Measurements from ENCODE around the gene ZFP42. TPM values are rescaled to one million over a fixed set of nuclear protein-coding genes. Genes with fewer than 3 reads are reported as not detected.

Gene ZFP42
- polyA plus RNA-seq (2011; rRNA removed) (not detected in 2 replicates), polyA plus RNA-seq (2017; fragmentation: RNase III; extraction: RNeasy Plus Mini Kit Qiagen cat#74134 plus additional on column Dnase treatment) (not detected in 3 replicates), polyA minus RNA-seq (2011; rRNA and poly(A)+ RNA removed) (not detected in 2 replicates)
- polyA plus RNA-seq (2012; cell fraction: cytosol; rRNA removed), result not detected in 2 replicates
- not detected in 2 replicates for polyA plus RNA-seq (2012; cell fraction: nucleus; rRNA removed)

DNA sequence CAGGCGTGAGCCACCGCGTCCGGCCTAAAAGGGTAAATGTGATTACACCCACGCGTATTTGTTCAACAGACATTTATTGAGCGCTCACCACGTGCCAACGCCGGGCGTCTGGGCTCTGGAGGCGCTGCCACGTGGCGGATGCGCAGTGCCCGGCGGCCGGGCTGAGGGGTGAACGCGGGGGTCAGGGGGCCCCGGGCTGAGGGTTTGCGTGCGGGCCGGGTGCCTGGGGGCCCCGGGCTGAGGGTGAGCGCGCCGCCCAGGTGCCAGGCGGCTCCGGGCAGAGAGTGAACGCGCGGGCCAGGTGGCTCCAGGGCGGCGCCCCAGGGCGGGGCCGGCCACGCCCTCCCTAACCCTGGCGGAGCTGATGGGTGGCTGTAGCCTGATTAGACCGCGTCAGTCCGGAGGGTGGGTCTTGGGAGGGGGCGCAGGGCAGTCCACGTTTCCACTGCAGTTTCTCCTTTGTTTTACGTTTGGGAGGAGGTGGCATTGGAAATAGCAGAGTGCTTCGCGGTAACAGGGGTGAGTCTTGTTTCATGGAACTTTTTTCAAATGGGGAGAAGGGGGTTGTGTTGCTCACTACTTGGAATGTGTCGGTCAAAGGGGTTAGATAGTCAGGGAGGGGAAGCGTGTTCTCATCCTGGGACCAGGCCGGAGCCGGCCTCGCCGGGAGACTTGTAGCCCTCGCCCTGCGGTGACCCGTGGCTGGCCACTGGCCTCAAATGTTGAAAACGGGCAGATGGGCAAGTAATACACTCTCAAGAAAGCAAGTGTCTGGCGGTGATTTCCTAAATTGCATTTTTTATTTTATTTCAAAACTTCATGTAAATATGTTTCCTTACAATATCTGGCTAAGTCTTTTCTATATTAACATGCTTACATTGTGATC is at the start of gene ZFP42:
TSS of gene ZFP42 (plus strand) at position 450 of the 886 bp plus-strand sequence. CDS start 7,037 bp downstream, outside the sequence.
- CTCF ChIA-PET, result no interaction called here
- Histone ChIP-seq H3K4me2 (no peak within 1 kb of the TSS), H3K27ac (no peak within 1 kb of the TSS), H3K9me3 (no peaks in the 10 kb centered on the region), H3K4me3 (no peak within 1 kb of the TSS), H3K4me1 (peaks cover 8% of the 10 kb centered on the region; the same call in 2 of the 3 replicates)
- POLR2A ChIA-PET, result no interaction called here
- DNase-seq (ENCODE audit: low read depth in 1 of 2, low spot score in 1 of 2) (no peak), ATAC-seq (no peak), FAIRE-seq (no peak)
- TF ChIP-seq MAFK (IDR thresholded peaks at IDR 0.05; ENCODE audit: partially characterized antibody) (no peak), NFE2L2 (conservative IDR thresholded peaks at IDR 0.05; ENCODE audit: low read length) (no peak), RFX5 (IDR thresholded peaks at IDR 0.05) (no peak), SREBF2 (IDR thresholded peaks at IDR 0.05) (no peak), CHD2 (IDR thresholded peaks at IDR 0.05; ENCODE audit: low read length, partially characterized antibody) (no peak), HDAC2 (IDR thresholded peaks at IDR 0.05) (no peak), ZNF302 (CRISPR knock-in tag; IDR thresholded peaks at IDR 0.05) (no peak), FOSB (CRISPR knock-in tag; IDR thresholded peaks at IDR 0.05) (no peak), TFCP2L1 (CRISPR knock-in tag; IDR thresholded peaks at IDR 0.05) (no peak)
- TF ChIP-seq, protein P1, sequence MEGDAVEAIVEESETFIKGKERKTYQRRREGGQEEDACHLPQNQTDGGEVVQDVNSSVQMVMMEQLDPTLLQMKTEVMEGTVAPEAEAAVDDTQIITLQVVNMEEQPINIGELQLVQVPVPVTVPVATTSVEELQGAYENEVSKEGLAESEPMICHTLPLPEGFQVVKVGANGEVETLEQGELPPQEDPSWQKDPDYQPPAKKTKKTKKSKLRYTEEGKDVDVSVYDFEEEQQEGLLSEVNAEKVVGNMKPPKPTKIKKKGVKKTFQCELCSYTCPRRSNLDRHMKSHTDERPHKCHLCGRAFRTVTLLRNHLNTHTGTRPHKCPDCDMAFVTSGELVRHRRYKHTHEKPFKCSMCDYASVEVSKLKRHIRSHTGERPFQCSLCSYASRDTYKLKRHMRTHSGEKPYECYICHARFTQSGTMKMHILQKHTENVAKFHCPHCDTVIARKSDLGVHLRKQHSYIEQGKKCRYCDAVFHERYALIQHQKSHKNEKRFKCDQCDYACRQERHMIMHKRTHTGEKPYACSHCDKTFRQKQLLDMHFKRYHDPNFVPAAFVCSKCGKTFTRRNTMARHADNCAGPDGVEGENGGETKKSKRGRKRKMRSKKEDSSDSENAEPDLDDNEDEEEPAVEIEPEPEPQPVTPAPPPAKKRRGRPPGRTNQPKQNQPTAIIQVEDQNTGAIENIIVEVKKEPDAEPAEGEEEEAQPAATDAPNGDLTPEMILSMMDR (IDR thresholded peaks at IDR 0.05), result no peak
- 96% methylated on average over 40 of the region's 58 CpGs for WGBS (ENCODE audit: missing lambda C conversion rate)

GRCh38 chr4:187961171-187961570 is 34.4 kb upstream of the ZFP42 start:
- H3K9me3 ChIP-seq, result no peaks in the 10 kb centered on the region
- FAIRE-seq (no peak), ATAC-seq (no peak), DNase-seq (ENCODE audit: low read depth in 1 of 2, low spot score in 1 of 2) (no peak)
- 96% methylated on average over 2 of the region's 2 CpGs for WGBS (ENCODE audit: missing lambda C conversion rate)
- TF ChIP-seq HES2 (IDR thresholded peaks at IDR 0.05) (no peak), ZC3H11A (IDR thresholded peaks at IDR 0.05) (no peak), SMC3 (IDR thresholded peaks at IDR 0.05) (no peak), CHD4 (IDR thresholded peaks at IDR 0.05; ENCODE audit: borderline replicate concordance) (no peak), KDM1A (IDR thresholded peaks at IDR 0.05; ENCODE audit: low read depth) (no peak)
- TF ChIP-seq, protein P2, sequence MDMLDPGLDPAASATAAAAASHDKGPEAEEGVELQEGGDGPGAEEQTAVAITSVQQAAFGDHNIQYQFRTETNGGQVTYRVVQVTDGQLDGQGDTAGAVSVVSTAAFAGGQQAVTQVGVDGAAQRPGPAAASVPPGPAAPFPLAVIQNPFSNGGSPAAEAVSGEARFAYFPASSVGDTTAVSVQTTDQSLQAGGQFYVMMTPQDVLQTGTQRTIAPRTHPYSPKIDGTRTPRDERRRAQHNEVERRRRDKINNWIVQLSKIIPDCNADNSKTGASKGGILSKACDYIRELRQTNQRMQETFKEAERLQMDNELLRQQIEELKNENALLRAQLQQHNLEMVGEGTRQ (IDR thresholded peaks at IDR 0.05), result no peak
- CTCF ChIA-PET, result no interaction called here
- no peak overlapping the region for H3K4me2 ChIP-seq
- no peak overlapping the region for H3K4me3 ChIP-seq
- POLR2A ChIA-PET, result interaction anchor here (0.7 kb wide), 1 partner anchor 339 kb away, joined by 8 read pairs; no protein-coding TSS in a partner anchor
- H3K27ac ChIP-seq, result no peak overlapping the region
- H3K4me1 ChIP-seq, result no peaks in the 10 kb centered on the region

DNA sequence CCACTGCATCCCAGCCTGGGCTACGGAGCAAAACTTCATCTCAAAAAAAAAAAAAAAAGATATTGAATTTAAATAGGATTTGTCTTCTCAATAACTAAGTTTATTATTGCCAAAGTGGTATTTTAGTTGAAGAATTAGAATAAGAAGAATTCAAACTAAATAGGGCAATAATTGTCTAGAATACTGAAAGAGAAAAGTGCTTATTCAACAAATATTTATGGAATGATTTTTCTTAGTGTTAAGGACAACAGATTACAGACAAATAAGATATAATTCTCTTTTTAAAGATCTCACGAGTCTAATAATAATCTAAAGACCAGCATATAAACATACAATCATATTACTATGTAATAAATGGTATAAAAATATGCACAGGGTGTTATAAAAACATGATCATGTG is 33.6 kb upstream of the ZFP42 start:
- Histone ChIP-seq H3K4me2 (no peak overlapping the region), H3K9me3 (no peaks in the 10 kb centered on the region), H3K27ac (no peak overlapping the region), H3K4me1 (no peaks in the 10 kb centered on the region), H3K4me3 (no peak overlapping the region)
- WGBS (ENCODE audit: missing lambda C conversion rate), result 77% methylated on average over 2 of the region's 2 CpGs
- ChIA-PET POLR2A (no interaction called here), CTCF (no interaction called here)
- DNase-seq (ENCODE audit: low read depth in 1 of 2, low spot score in 1 of 2) (no peak), ATAC-seq (no peak), FAIRE-seq (no peak)
- TF ChIP-seq MAFK (IDR thresholded peaks at IDR 0.05; ENCODE audit: partially characterized antibody) (peak; percentile 51), EHF (CRISPR knock-in tag; IDR thresholded peaks at IDR 0.05) (no peak), ZSCAN20 (CRISPR knock-in tag; IDR thresholded peaks at IDR 0.05) (no peak)

Data from A549 (cell line).